Measurements from ENCODE around the gene BRIP1. TPM values are rescaled to one million over a fixed set of nuclear protein-coding genes. Genes with fewer than 3 reads are reported as not detected.
A peak's percentile ranks its signal among the peaks of the same experiment; 100 is the strongest.

The BRIP1 gene
- total RNA-seq, 1 donor from 2014 or later, result 66.4 TPM

GRCh38 chr17:61736438-61736837, 126.9 kb downstream of the BRIP1 start:
- no peak for DNase-seq (ENCODE audit: low spot score)
- Histone ChIP-seq H3K4me1 (no peaks in the 10 kb centered on the region), H3K4me3 (no peak overlapping the region), H3K27me3 (no peaks in the 10 kb centered on the region), H3K79me2 (ENCODE audit: low read depth) (no peaks in the 10 kb centered on the region), H3K9ac (no peak overlapping the region), H3K9me3 (ENCODE audit: low read depth) (no peaks in the 10 kb centered on the region), H3K36me3 (peaks cover 38% of the 10 kb centered on the region), H3F3A (ENCODE audit: low read depth) (no peaks in the 10 kb centered on the region), H4K20me1 (ENCODE audit: low read depth) (no peaks in the 10 kb centered on the region), H3K27ac (no peak overlapping the region), H2AFZ (replicated peaks) (no peak overlapping the region), H3K4me2 (no peak overlapping the region)
- H3K4me1 Mint-ChIP-seq, result no peaks in the 10 kb centered on the region
- peaks cover 11% of the 10 kb centered on the region for H3K9me3 Mint-ChIP-seq
- no peaks in the 10 kb centered on the region for H3K27me3 Mint-ChIP-seq (ENCODE audit: insufficient read depth, low read depth)
- H3K27ac Mint-ChIP-seq, result no peak overlapping the region
- TF ChIP-seq EZH2phosphoT487 (IDR thresholded peaks at IDR 0.05), result no peak
- no peak for TF ChIP-seq EZH2 (IDR thresholded peaks at IDR 0.05)
- TF ChIP-seq CTCF (IDR thresholded peaks at IDR 0.05), result no peak
- H3K4me3 Mint-ChIP-seq, result no peak overlapping the region
- H3K36me3 Mint-ChIP-seq, result peaks cover 39% of the 10 kb centered on the region

- no peak for DNase-seq (ENCODE audit: low spot score)
- Histone ChIP-seq H3K27me3 (no peaks in the 10 kb centered on the region), H3K4me2 (no peak overlapping the region), H3K79me2 (ENCODE audit: low read depth) (no peaks in the 10 kb centered on the region), H3K36me3 (peaks cover 31% of the 10 kb centered on the region), H4K20me1 (ENCODE audit: low read depth) (no peaks in the 10 kb centered on the region), H3K4me1 (no peaks in the 10 kb centered on the region), H3K4me3 (no peak overlapping the region), H3K27ac (no peak overlapping the region), H3K9me3 (ENCODE audit: low read depth) (no peaks in the 10 kb centered on the region), H3K9ac (no peak overlapping the region), H3F3A (ENCODE audit: low read depth) (no peaks in the 10 kb centered on the region), H2AFZ (replicated peaks) (no peak overlapping the region)
- Mint-ChIP-seq H3K36me3 (peaks cover 33% of the 10 kb centered on the region), H3K4me1 (no peaks in the 10 kb centered on the region), H3K9me3 (peaks cover 7% of the 10 kb centered on the region), H3K27ac (no peak overlapping the region), H3K27me3 (ENCODE audit: insufficient read depth, low read depth) (no peaks in the 10 kb centered on the region), H3K4me3 (no peak overlapping the region)
- TF ChIP-seq EZH2phosphoT487 (IDR thresholded peaks at IDR 0.05), result no peak
- no peak for TF ChIP-seq EZH2 (IDR thresholded peaks at IDR 0.05)
- no peak for TF ChIP-seq CTCF (IDR thresholded peaks at IDR 0.05)
These were observed 127.5 kb downstream of the BRIP1 start for GRCh38 chr17:61735807-61736206.

GRCh38 chr17:61734466-61734865, 128.9 kb downstream of the BRIP1 start:
- no peaks in the 10 kb centered on the region for H3K4me1 ChIP-seq

More at GRCh38 chr17:61734466-61734865, 128.9 kb downstream of the BRIP1 start:
- Histone ChIP-seq H3K4me3 (no peak overlapping the region), H3K9me3 (ENCODE audit: low read depth) (no peaks in the 10 kb centered on the region), H2AFZ (replicated peaks) (no peak overlapping the region), H4K20me1 (ENCODE audit: low read depth) (no peaks in the 10 kb centered on the region), H3K27me3 (no peaks in the 10 kb centered on the region), H3F3A (ENCODE audit: low read depth) (no peaks in the 10 kb centered on the region), H3K36me3 (peaks cover 30% of the 10 kb centered on the region), H3K27ac (peak overlapping the region; percentile 9), H3K4me2 (no peak overlapping the region), H3K9ac (no peak overlapping the region), H3K79me2 (ENCODE audit: low read depth) (no peaks in the 10 kb centered on the region)
- no peaks in the 10 kb centered on the region for H3K27me3 Mint-ChIP-seq (ENCODE audit: insufficient read depth, low read depth)
- H3K4me1 Mint-ChIP-seq, result no peaks in the 10 kb centered on the region
- H3K9me3 Mint-ChIP-seq, result peaks cover 7% of the 10 kb centered on the region
- H3K27ac Mint-ChIP-seq, result no peak overlapping the region
- TF ChIP-seq EZH2phosphoT487 (IDR thresholded peaks at IDR 0.05), result no peak
- no peak for TF ChIP-seq CTCF (IDR thresholded peaks at IDR 0.05)
- TF ChIP-seq EZH2 (IDR thresholded peaks at IDR 0.05), result no peak
- peaks cover 25% of the 10 kb centered on the region for H3K36me3 Mint-ChIP-seq
- no peak overlapping the region for H3K4me3 Mint-ChIP-seq
- DNase-seq (ENCODE audit: low spot score), result no peak
